ENCODE data around the gene TBCK.

TBCK gene

DNA sequence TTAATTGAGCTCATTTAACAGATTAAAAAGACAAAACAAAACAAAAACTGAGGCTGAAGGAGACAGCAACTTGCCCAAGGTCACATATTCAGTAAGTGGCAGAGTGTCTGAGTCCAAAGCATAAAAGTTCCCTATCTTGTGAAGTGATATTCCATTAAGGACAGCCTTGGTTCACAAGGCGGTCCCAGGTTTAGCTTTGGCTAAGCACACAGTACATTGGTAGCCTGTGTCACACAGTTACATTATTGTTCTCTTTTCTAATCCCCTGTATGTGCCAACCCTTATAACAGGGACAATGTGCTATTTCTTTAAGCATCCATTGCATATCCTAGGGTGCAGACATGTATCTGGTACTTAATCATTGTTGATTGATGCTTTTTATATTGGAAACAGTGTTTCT is 280.8 kb downstream of the TBCK start:
- DNase-seq = no peak

DNA sequence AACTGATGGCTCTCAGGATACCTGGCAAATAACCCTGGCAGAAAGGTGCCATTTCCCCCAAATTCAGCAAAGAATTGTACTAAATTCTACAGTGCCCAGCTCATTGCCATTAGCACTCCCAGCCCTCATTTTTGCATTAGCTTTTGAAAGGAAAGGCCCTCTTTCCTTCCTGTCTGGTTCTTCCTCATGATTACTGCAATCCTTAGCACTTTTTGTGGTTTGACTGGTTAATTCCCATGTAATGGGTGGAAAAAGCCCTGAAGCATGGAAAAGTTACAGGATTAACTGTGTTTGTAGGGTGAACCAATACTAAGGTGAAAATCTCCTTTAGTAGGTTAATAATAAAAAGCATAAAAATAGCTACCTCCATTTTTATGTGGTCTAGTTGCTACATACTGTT is 281.3 kb downstream of the TBCK start:
- DNase-seq = no peak

DNA sequence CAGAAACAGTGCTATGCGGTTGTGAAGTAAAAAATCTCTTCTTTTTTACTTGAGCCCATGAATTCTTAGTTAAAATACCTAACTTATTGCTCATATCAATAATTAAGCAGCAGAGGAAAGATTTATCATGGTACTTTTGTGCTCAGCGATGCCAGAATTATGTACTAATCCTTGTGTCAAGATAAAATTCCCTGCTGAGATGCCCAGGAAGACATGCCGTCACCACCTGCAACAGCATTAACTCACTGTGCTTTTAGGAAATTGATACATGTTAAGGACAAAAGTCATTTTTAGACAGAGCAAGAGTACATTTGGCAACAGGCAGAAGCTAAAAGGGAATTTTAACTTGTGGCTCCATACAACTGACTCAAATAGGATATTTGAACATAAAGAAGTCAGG is 281.8 kb downstream of the TBCK start:
- DNase-seq = no peak

DNA sequence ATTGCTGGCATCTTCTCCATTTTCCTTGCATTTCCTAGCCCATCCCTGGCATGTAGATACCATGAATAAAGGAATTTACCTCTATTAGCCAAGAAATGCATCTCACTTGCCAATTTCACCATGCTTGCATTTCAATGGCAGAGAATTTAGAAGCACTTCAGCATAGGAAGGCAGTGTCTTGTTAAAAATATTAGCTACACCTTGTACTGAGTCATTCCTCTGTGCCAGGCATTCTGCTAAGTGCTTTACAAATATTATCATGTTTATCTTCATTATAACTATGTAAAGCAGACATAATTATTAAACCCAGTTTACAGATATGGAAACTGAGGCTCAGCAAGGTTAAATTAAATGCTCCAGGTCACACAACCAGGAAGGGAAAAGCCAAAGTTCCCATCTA is 282.5 kb downstream of the TBCK start:
- no peak for DNase-seq

DNA sequence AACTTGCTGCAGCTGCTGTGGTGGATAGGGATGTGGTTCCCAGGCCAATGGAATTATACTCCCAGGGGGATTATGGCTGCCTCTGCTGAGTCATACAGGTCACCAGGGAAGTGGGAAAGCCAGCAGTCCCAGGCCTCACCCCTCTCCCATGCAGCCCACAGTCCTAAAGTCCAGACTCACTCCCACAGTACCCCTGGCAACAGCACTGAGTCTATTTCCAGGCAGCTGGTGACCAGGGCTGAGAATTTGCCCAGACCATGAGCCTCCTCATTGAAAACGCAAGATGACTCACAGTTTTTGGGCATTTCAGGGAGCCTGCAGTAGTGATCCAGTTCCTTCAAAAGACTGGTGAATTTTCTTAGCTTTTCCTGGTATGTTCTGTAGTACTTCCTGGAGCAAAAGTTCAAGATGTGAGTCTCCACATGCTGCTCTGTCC is 283.1 kb downstream of the TBCK start:
- no peak for DNase-seq

DNA sequence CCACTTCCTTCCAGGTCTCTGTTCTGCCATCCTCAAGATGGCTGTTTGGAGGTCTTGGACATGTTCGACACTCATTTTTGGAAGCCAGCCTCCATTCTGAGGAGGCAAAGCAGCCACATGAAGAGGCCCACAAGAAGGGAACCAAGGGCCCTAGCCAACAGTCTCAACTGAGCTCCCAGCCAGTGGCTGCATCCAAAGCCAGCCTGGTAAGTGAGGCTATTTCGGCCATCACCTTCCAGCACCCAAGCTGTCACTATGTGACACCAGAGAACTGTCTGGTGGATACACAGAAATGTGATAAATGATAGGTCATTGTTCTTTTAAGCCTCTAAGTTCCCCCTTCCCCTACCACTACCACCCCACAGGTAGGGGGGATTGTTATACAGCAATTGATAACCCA is 293.6 kb downstream of the TBCK start:
- DNase-seq = no peak

DNA sequence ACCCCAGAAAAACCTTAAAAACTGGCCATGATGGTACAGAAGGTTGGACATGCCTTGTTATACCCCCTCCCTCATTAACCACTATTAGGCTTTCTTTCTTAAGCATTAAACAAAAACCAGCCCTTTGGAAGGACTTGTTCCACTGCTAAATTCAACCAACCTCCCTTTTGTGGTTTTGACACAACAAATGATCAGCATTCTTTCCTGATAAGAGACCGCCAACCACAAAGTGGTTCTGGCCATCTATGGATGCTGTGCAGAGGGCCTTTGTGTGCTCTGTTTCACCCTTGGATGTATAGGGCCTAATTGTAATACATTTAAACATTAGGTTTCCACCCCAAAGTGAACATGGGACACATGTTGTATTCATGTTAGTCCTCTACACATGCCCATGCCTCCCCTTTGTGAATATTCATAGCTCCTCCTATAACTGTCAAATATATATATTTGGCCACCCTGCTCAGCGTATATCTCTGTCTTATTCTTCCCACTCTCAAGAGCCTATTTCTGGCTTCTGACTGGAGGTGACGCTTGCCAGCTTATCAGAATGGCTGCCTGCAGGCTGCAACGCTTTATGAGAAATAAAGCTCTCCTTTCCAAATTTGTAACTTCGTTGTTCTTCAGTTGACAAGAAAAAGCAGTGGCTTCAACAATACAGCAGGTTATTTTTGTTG is 294.1 kb downstream of the TBCK start:
- no peak for DNase-seq

DNA sequence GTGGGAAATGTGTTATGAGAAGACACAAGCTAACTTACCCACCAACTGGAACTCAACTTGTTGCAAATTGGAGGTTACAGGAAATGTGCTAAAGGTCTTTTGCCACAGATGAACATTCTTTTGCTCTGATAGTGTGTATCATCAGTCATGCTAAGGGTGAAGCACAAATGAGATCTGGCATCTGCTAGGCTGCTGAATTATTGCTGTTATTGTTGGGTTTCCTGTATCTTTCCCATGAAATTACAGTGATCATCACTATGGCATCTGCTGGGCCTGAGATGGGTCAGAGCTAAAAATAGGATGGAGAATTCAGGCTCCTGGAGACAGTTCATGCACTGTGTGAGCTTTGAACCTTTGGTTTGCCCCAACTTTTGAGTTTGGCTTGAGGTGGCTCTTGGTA is 296.2 kb downstream of the TBCK start:
- DNase-seq = no peak

DNA sequence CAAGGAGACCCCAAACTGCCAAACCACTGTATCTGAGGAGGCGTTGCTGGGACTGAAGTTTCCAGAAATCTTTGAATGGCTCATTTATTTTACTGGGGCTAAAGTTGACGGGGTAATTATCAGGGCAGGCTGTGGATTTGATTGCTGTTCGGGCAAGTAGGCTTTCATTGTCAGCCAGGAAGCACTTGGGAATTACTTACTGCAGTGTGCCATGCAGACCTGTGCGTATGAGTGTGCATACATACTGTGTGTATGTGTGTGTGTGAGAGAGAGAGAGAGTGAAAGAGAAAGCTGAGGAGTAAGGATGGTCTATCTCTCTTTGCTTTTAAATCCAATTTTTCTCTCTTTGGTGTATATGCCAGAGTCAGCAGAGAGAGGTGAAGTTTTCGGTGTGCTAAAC is 298.0 kb downstream of the TBCK start:
- no peak for DNase-seq

DNA sequence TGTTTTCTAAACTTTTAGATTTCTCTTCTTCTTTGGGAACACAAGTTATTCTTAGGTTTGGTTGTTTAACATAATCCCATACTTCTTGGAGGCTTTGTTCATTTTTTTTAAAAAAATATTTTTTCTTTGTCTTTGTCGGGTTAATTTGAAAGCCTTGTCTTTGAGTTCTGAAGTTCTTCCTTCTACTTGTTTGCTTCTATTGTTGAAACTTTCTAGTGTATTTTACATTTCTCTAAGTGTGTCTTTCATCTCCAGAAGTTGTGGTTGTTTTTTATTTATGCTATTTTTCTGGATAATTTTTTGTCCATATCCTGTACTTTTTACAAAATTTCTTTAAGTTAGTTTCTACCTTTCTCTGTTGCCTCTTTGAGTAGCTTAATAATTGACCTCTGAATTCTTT is 304.6 kb downstream of the TBCK start:
- no peak for DNase-seq

DNA sequence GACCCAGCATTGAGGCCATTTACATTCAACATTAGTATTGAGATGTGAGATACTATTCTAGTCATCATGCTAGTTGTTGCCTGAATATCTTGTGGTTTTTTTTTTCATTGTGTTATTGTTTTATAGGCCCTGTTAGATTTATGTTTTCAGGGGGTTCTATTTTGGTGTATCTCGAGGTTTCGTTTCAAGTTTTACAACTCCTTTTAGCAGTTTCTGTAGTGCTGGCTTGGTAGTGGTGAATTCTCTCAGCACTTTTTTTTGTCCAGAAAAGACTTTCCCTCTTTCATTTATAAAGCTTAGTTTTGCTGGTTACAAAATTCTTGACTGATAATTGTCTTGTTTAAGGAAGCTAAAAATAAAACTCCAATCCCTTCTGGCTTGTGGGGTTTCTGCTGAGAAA is 305.2 kb downstream of the TBCK start:
- no peak for DNase-seq

DNA sequence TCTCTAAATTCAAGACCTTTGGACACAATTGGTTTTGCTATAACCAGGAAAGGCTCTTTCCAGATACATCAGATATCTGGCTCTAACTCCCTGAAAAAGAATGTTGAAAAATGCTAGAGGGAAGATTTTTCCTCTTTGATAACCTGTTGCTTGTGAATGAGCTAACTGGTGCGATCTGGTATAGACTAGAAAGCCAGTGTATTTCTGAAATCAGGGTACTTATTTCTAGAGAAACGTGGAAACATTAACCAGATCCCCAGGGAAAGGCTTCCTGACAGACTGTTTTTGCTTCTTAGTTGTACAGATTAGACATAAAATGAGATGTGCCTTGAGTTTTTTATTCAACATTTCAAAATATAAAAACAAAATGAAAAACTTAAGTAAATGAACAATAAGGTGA is 313.0 kb downstream of the TBCK start:
- no peak for DNase-seq

DNA sequence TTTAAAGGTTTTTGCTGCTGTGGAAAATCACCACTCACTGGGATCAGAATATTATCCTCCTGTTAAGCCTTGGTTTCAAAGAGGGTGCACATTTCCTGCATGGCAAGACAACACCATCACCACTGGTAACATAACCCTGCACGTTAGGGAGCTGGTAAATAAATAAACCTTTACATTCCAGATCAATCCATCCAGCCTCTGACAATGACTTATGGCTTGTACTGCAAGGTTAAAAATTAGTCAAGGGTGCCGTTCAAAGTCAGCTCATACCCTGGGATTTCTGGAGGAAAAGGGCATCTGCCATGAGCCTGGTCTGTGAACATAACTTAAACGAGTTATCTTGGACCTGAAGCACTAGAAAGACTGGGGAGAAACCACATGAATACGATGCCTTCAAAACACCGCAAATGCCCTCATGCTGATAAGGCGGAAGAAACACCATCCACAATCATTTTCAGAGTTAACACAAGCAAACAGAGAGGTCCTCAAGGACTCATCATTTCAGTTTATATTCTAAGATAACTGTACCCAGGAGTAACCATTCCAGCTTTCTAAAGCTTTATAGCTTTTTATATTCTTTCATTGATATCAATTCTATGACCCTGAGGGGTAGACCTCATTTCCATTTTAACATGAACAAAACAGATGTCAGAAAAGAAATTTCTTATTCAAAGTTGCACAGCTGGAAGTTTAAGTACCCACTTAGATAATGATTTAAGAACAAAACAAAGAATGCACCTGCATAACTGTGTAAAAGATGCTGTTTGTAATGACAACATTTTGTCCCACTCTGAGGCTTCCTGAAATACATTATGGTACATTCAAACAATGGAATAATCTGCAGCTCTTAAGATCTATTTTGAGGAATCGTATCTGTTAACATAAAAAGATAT is 317.6 kb downstream of the TBCK start:
- DNase-seq = no peak

DNA sequence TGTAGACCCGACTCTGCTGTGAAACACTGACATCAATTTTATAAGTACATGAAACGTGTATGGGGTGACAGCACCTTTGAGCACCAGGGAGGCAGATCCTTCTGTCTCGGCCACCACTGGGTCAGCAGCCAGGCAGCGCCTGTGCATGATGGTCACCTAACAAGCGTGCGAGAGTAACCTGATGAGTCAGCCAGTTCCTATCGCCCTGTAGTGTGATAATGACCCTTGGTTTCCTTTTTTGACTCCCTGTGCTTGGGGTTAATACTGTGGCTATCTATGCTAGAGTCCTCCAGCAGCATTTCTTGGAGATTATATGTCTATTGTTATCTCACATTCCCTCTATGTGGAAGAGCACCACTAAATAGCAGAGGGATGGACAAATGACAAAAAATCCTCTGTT is 319.2 kb downstream of the TBCK start:
- DNase-seq = no peak

DNA sequence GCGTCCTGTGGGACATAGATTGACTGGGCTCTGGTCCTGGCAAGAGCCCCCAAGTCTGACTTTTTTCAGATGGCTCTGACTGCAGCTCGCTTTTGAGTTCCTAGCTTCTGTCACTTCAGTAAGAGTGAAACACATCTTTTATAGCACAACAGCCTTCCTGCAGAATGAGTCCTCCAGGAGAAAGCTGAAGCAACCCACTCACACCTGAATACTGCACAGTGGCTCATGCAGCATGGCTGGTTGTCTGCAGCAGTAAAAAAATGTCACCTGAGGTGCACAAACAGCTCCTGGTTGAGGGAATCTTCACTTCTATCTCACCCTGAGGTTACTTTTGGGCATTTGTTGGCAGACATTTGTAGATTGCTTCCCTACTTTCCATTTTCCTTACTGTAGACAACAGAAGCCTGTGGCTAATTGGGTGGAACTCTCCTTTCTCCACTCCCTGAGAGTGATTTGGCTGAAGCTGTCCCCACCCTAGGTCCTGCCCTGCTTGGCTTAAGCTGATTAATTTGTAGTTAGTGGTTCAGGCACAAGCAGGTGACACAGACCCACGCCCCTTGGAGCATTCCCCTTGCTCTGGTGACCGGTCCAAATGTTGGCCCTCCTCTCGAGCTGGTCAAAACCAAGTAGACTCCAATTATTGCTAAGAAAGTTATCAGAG is 321.0 kb downstream of the TBCK start:
- DNase-seq = no peak

DNA sequence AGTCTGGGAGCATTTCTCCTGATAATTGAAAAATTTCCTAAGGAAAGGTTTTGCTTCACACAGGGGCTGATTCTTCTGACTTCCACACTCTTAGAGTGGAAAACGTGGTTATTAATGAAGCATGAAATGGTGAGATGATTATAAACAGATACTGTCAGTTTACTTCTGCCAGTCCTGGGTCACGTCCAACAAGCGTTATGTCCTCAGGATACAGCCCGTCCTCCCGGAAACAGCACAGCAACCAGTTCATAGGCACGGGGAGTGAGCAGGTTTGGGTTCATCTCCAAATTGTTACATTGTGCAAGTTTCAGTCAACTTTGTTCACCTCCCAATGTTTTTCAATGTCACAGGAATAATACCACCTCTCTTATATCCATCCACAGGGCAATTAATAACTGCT is 321.9 kb downstream of the TBCK start:
- no peak for DNase-seq

DNA sequence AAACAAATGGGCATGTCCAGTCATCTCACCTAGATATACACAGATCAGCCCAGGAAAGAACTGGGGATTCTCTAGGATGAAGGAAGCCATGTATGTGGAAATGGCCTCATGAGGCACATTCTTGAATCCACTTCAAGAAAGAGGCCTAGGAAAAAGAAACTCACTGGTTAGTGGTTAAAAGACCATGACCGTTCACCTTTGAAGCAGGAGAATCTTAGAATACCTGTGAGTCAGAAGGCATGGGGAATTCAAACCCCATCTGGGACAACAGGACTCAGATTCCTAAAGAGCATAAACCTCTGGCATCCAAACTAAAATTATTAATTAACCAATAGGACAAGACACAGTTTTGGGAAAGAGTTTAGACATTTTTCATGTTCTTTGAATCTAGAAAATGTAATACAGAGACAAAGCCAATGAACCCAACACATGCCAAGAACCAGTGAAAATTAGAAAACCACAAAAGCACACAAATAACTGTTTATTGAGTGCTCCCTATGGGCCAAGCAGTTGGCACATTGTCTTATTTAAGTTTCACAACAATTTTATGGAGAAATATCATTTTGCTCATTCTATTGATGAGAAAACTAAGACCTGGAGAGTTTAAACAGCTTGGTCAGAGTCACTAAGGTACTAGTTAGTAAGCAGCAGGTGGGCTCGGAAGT is 323.2 kb downstream of the TBCK start:
- DNase-seq = no peak

DNA sequence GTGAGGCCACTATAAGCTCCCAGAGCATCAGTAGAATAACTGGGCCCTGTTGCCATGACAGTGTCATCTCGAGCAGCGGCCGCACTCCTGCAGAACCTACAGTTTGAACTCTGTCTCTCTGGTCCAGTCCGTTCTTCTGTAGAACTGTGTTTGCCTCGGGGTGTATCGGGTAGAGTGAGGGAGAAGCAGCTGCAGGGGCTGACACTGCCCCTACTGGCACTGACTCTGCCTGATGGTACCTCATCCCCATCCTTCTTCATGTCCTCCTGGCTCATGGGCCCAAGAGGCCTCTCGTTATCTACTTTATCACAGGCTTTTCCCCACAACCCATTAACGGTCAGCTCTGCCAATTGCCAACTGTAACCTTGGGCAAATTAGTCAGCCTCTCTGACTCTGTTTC is 324.3 kb downstream of the TBCK start:
- no peak for DNase-seq
